Sigmoid colon (tissue), 7 donors: ENCODE measurements around the gene CTNNA1. TPM values are rescaled to one million over a fixed set of nuclear protein-coding genes. Genes with fewer than 3 reads are reported as not detected.
"Not testable (repeated sequence)": the region's sequence is repeated elsewhere in the genome, so short reads cannot be mapped to it uniquely, and the experiment has no call there.

Source experiments
- DNase-seq: peaks from one replicate; pipeline ENCODE4 v3.0.0-alpha.2; 2019
- H3K27ac ChIP-seq, 4 donors: fragments of 200-600 bp; sonication (generic); one replicate each; pipeline ENCODE4 v1.5.1; 2016 to 2019; ENCODE audit warnings: mild to moderate bottlenecking in 1 of 4
- H3K27me3 ChIP-seq, 3 donors: fragments of 200-600 bp; sonication (generic); one replicate each; pipeline ENCODE4 v1.5.1; 2019; ENCODE audit warnings: mild to moderate bottlenecking in 1 of 3
- H3K36me3 ChIP-seq, 4 donors: fragments of 200-600 bp; sonication (generic); one replicate each; pipeline ENCODE4 v1.5.1; 2016 to 2019
- H3K4me1 ChIP-seq, 4 donors: fragments of 200-600 bp; sonication (generic); one replicate each; pipeline ENCODE4 v1.5.1; 2017 to 2019
- H3K4me3 ChIP-seq, 4 donors: fragments of 200-600 bp; sonication (generic); one replicate each; pipeline ENCODE4 v1.5.1; 2017 to 2019; ENCODE audit warnings: mild to moderate bottlenecking in 2 of 4, moderate library complexity in 1 of 4
- H3K9me3 ChIP-seq, 4 donors: fragments of 200-600 bp in 3 of 4; sonication (generic) in 3 of 4; one replicate each; pipeline versions ENCODE4 v1.5.1 to v1.6.1; 2013 to 2019
- CTCF ChIP-seq, 4 experiments: fragments of 450-650 bp in 3 of 4; fragments of 200-600 bp in 1 of 4; IDR thresholded peaks; one replicate each; pipeline ENCODE4 v1.5.1; 2016 to 2019; ENCODE audit warnings: antibody characterized with exemption in 4 of 4, mild to moderate bottlenecking in 3 of 4, moderate library complexity in 2 of 4
- EP300 ChIP-seq, 4 donors: sonication (generic); formaldehyde crosslinking; IDR thresholded peaks; one replicate each; pipeline ENCODE4 v1.6.1; 2017; ENCODE audit warnings: antibody characterized with exemption in 4 of 4
- POLR2A ChIP-seq, 2 donors: fragments of 450-650 bp; IDR thresholded peaks; one replicate each; pipeline ENCODE4 v1.6.1; 2016; ENCODE audit warnings: antibody characterized with exemption in 2 of 2, mild to moderate bottlenecking in 2 of 2, moderate library complexity in 2 of 2
- POLR2AphosphoS5 ChIP-seq, 4 donors: sonication (generic); formaldehyde crosslinking; IDR thresholded peaks; one replicate each; pipeline ENCODE4 v1.6.1; 2017; ENCODE audit warnings: antibody characterized with exemption in 4 of 4
- WGBS, 2 donors: extraction: QIAGEN DNeasy Blood & Tissue Kit; methylation state at CpG; one replicate each; pipeline ENCODE4 v1.1.7; 2013; 5-methylcytosine and 5-hydroxymethylcytosine counted together
- intact Hi-C: fragments of 100-400 bp; cut with DNase I; formaldehyde crosslinking; loops from one replicate; pipeline ENCODE4 v1.15.1; 2023
- polyA plus RNA-seq, 3 donors: library from polyadenylated mRNA; stranded (reverse); fragments of 200-250 nt; gene quantifications; one replicate each; pipeline ENCODE4 v1.2.3, GENCODE V29; 2013
- total RNA-seq, 4 donors: library from RNA; depleted of rRNA; stranded (reverse); fragments of >200 nt; gene quantifications; one replicate each; pipeline ENCODE4 v1.1.0, GENCODE V29; 2016
- donor health status: healthy with polysubstance abuse.
- donor health status: Bipolar disorder and iron deficiency.
- donor health status: healthy.

The CTNNA1 gene
- total and polyA plus RNA-seq, 7 donors, result 163 to 256 (median 188) TPM

- intact Hi-C loops, result loop anchor here (10.0 kb wide), 2 partner anchors 120 to 420 kb away; partner anchors contain the start of genes CDC25C and FAM53C
- peaks cover 0 to 33% (median 30%) of the 10 kb centered on the region in 4 donors for H3K4me1 ChIP-seq
- TF ChIP-seq CTCF (IDR thresholded peaks at IDR 0.05) (no peak), POLR2A (IDR thresholded peaks at IDR 0.05) (no peak), POLR2AphosphoS5 (IDR thresholded peaks at IDR 0.05) (no peak), EP300 (IDR thresholded peaks at IDR 0.05) (no peak)
Observed at GRCh38 chr5:138754699-138755057, 1.5 kb downstream of the CTNNA1 start.

GRCh38 chr5:138755084-138755748, 2.0 kb downstream of the CTNNA1 start:
- WGBS, 2 donors, result 80 to 83% methylated on average over 5 of the region's 5 CpGs
- TF ChIP-seq CTCF (IDR thresholded peaks at IDR 0.05) (no peak), EP300 (IDR thresholded peaks at IDR 0.05) (no peak)
- DNase-seq, result no peak
- Histone ChIP-seq H3K27ac (peak overlapping the region; percentile 99 to 100 (median 100)), H3K27me3 (no peaks in the 10 kb centered on the region), H3K4me3 (peak overlapping the region in 2 of 4 donors; percentile 88 to 97), H3K4me1 (peaks cover 0 to 33% (median 30%) of the 10 kb centered on the region in 4 donors), H3K9me3 (peaks cover 0 to 6% (median 3%) of the 10 kb centered on the region in 4 donors), H3K36me3 (peaks cover 0 to 19% (median 7%) of the 10 kb centered on the region in 4 donors)
- intact Hi-C loops, result loop anchor here (10.0 kb wide), 2 partner anchors 120 to 420 kb away; partner anchors contain the start of genes CDC25C and FAM53C

More at GRCh38 chr5:138754699-138755057, 1.5 kb downstream of the CTNNA1 start:
- peaks cover 0 to 19% (median 7%) of the 10 kb centered on the region in 4 donors for H3K36me3 ChIP-seq
- H3K27me3 ChIP-seq, result no peaks in the 10 kb centered on the region
- H3K9me3 ChIP-seq, result peaks cover 0 to 6% (median 3%) of the 10 kb centered on the region in 4 donors
- WGBS, 2 donors, result 45 to 78% methylated on average over 14 of the region's 14 CpGs
- H3K4me3 ChIP-seq, result peak overlapping the region; percentile 88 to 100 (median 94)
- no peak for DNase-seq
- peak overlapping the region; percentile 99 to 100 (median 100) for H3K27ac ChIP-seq

GRCh38 chr5:138757061-138757776, 4.0 kb downstream of the CTNNA1 start:
- intact Hi-C loops, result loop anchor here (10.0 kb wide), 2 partner anchors 122 to 422 kb away; partner anchors contain the start of genes CDC25C and FAM53C
- H3K4me3 ChIP-seq, result no peak overlapping the region
- no peak for TF ChIP-seq CTCF (IDR thresholded peaks at IDR 0.05)
- no peak for TF ChIP-seq POLR2A (IDR thresholded peaks at IDR 0.05)
- no peak for TF ChIP-seq EP300 (IDR thresholded peaks at IDR 0.05)
- TF ChIP-seq POLR2AphosphoS5 (IDR thresholded peaks at IDR 0.05), result no peak
- peaks cover 0 to 6% (median 3%) of the 10 kb centered on the region in 4 donors for H3K9me3 ChIP-seq
- H3K27me3 ChIP-seq, result no peaks in the 10 kb centered on the region
- H3K27ac ChIP-seq, result no peak overlapping the region
- no peak for DNase-seq
- peaks cover 0 to 52% (median 43%) of the 10 kb centered on the region in 4 donors for H3K4me1 ChIP-seq
- peaks cover 0 to 19% (median 7%) of the 10 kb centered on the region in 4 donors for H3K36me3 ChIP-seq
- 75 to 88% methylated on average over 6 of the region's 6 CpGs for WGBS, 2 donors

GRCh38 chr5:138760448-138761110, 7.4 kb downstream of the CTNNA1 start:
- Histone ChIP-seq H3K36me3 (peaks cover 0 to 19% (median 7%) of the 10 kb centered on the region in 4 donors), H3K27me3 (no peaks in the 10 kb centered on the region), H3K4me3 (no peak overlapping the region), H3K4me1 (peaks cover 0 to 55% (median 40%) of the 10 kb centered on the region in 4 donors), H3K27ac (no peak overlapping the region), H3K9me3 (peaks cover 0 to 6% (median 3%) of the 10 kb centered on the region in 4 donors)
- WGBS, 2 donors, result 70 to 83% methylated on average over 11 of the region's 11 CpGs
- no peak for DNase-seq
- TF ChIP-seq POLR2A (IDR thresholded peaks at IDR 0.05) (no peak), POLR2AphosphoS5 (IDR thresholded peaks at IDR 0.05) (no peak), CTCF (IDR thresholded peaks at IDR 0.05) (no peak), EP300 (IDR thresholded peaks at IDR 0.05) (no peak)
- intact Hi-C loops, result no loop called here

- DNase-seq, H3K27ac ChIP-seq, H3K27me3 ChIP-seq, H3K4me3 ChIP-seq, H3K9me3 ChIP-seq, intact Hi-C loops: not testable (repeated sequence)
- 56 to 68% methylated on average over 7 of the region's 7 CpGs for WGBS, 2 donors
- Histone ChIP-seq H3K36me3 (peaks cover 0 to 19% (median 7%) of the 10 kb centered on the region in 4 donors), H3K4me1 (peaks cover 0 to 57% (median 38%) of the 10 kb centered on the region in 4 donors)
Observed at GRCh38 chr5:138761115-138761514, 7.9 kb downstream of the CTNNA1 start.

GRCh38 chr5:138761670-138762069, 8.4 kb downstream of the CTNNA1 start:
- intact Hi-C loops, H3K9me3 ChIP-seq, DNase-seq, H3K4me3 ChIP-seq, H3K27me3 ChIP-seq: not testable (repeated sequence)
- Histone ChIP-seq H3K36me3 (peaks cover 0 to 19% (median 7%) of the 10 kb centered on the region in 4 donors), H3K4me1 (peaks cover 0 to 58% (median 36%) of the 10 kb centered on the region in 4 donors), H3K27ac (peak overlapping the region in 1 of 4 donors; percentile 8)
- 79 to 86% methylated on average over 6 of the region's 6 CpGs for WGBS, 2 donors
